ENCODE data around the gene RPAIN. TPM values are rescaled to one million over a fixed set of nuclear protein-coding genes. Genes with fewer than 3 reads are reported as not detected.

The RPAIN gene
- total RNA-seq, 4 donors from 2014 or later = 22.7 to 46.9 (median 43.8) TPM

DNA sequence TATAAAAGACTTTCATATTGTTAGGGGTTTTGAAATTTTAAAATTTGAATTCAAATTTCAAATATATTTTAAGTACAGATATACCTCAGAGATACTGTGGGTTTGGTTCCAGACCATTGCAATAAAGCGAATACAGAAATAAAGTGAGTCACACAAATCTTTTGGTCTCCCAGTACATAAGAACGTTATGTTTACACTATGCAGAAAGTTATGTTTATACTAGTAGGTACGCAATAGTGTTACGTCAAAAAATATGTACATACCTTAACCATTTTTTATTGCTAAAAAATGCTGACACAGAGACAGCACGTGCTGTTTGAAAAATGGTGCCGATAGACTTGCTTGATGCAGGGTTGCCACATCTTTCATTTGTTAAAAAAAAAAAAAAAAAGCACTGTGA is 20.2 kb upstream of the RPAIN start:
- no peaks in the 10 kb centered on the region for H3K27me3 ChIP-seq
- TF ChIP-seq POLR2A (IDR thresholded peaks at IDR 0.05) (no peak), EP300 (IDR thresholded peaks at IDR 0.05) (no peak), POLR2AphosphoS5 (IDR thresholded peaks at IDR 0.05) (no peak)
- TF ChIP-seq, protein P1, sequence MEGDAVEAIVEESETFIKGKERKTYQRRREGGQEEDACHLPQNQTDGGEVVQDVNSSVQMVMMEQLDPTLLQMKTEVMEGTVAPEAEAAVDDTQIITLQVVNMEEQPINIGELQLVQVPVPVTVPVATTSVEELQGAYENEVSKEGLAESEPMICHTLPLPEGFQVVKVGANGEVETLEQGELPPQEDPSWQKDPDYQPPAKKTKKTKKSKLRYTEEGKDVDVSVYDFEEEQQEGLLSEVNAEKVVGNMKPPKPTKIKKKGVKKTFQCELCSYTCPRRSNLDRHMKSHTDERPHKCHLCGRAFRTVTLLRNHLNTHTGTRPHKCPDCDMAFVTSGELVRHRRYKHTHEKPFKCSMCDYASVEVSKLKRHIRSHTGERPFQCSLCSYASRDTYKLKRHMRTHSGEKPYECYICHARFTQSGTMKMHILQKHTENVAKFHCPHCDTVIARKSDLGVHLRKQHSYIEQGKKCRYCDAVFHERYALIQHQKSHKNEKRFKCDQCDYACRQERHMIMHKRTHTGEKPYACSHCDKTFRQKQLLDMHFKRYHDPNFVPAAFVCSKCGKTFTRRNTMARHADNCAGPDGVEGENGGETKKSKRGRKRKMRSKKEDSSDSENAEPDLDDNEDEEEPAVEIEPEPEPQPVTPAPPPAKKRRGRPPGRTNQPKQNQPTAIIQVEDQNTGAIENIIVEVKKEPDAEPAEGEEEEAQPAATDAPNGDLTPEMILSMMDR (IDR thresholded peaks at IDR 0.05) = no peak

DNA sequence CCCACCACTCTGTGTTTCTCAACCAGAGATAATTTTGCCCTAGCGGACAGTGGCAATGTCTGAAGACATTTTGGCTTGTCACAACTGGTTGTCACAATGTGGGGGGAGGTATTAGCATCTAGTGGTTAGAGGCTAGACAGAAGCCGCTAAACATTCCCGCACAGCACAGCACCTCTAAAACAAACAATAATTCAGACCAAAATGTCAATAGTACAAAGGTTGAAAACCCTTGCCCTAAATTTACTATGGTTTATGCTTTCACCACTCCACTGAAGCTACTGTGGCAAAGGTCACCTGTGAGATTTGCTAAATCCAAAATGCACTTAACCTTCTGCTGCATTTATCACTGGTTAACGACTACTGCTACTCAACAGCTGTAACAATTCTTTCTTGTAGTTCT is 14.6 kb upstream of the RPAIN start:
- 82 to 94% methylated on average over 2 to 4 of the region's 4 CpGs for WGBS, 2 donors (ENCODE audit: low coverage in 1 of 2)
- no peak for ATAC-seq
- no peaks in the 10 kb centered on the region for H3K9me3 ChIP-seq
- peaks cover 11 to 100% of the 10 kb centered on the region in 2 donors for H3K36me3 ChIP-seq
- H3K27me3 ChIP-seq = no peaks in the 10 kb centered on the region
- H3K27ac ChIP-seq = no peak overlapping the region
- TF ChIP-seq, protein P1 (IDR thresholded peaks at IDR 0.05) = no peak
- TF ChIP-seq POLR2AphosphoS5 (IDR thresholded peaks at IDR 0.05) (no peak), EP300 (IDR thresholded peaks at IDR 0.05) (no peak), POLR2A (IDR thresholded peaks at IDR 0.05) (no peak)
- no peak overlapping the region for H3K4me3 ChIP-seq
- H3K4me1 ChIP-seq = no peaks in the 10 kb centered on the region

More for the DNA sequence above, 20.2 kb upstream of the RPAIN start:
- Histone ChIP-seq H3K4me1 (no peaks in the 10 kb centered on the region), H3K9me3 (no peaks in the 10 kb centered on the region), H3K4me3 (no peak overlapping the region), H3K27ac (no peak overlapping the region), H3K36me3 (peaks cover 0 to 98% of the 10 kb centered on the region in 2 donors)
- WGBS, 2 donors (ENCODE audit: low coverage in 1 of 2) = 72 to 85% methylated on average over 4 to 6 of the region's 6 CpGs
- ATAC-seq = no peak

DNA sequence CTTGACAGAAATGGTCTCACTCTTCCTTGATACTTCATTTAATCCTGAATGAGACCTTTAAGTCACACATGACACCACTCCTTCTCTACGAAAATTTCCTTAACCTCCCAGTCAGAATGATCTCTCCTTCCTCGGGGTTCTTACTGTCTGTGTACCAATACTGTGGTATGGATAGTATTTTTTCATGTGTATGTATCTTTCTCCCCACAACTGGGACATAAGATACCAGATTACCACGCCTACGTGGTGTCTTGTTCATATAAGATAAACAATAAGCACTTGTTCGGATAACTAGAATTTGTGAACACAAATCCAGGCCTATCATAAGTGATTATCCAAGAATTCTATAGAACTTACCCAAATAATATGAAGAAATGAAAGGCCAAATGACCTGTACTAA is 11.8 kb upstream of the RPAIN start:
- H3K9me3 ChIP-seq = no peaks in the 10 kb centered on the region
- H3K36me3 ChIP-seq = peaks cover 11 to 100% of the 10 kb centered on the region in 2 donors
- WGBS, 2 donors (ENCODE audit: low coverage in 1 of 2) = 80% methylated on average over 5 of the region's 5 CpGs
- H3K4me3 ChIP-seq = no peak overlapping the region
- H3K27me3 ChIP-seq = no peaks in the 10 kb centered on the region
- ATAC-seq = no peak
- H3K27ac ChIP-seq = no peak overlapping the region
- H3K4me1 ChIP-seq = no peaks in the 10 kb centered on the region
- TF ChIP-seq, protein P1 (IDR thresholded peaks at IDR 0.05) = no peak
- TF ChIP-seq EP300 (IDR thresholded peaks at IDR 0.05) = no peak
- TF ChIP-seq POLR2AphosphoS5 (IDR thresholded peaks at IDR 0.05) = no peak
- no peak for TF ChIP-seq POLR2A (IDR thresholded peaks at IDR 0.05)

DNA sequence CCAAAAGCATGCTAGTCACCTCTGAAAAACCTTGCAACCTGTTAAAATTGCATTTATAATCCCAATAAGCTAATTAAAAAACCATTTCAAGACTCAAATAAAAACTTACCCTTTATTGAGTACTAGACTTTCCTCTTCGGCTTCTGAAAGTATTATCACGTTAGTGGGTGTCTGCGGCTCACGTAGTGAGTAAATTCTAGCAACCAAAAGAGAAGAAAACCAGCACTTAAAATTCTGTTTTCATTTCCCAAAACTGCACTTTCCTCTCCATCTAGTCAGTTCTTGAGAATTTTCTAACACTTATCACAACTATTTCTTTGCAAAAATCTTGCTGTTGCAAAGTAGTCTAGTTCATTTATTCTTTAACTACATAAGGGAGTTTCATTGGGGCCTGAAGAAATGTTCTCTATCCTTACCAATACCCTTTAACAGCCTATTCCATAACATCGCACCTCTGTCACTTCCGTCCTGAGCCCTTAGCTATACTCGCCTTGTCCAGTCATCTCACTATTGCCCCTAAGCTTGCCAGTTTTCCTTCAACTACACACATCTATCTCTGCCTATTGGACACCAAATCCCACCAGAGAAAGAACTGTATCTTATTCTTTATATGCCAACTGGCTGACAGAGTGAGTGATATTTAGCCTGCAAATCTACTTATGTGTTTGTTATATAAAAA is 9.2 kb upstream of the RPAIN start:
- Histone ChIP-seq H3K27ac (no peak overlapping the region), H3K4me3 (no peak overlapping the region), H3K9me3 (no peaks in the 10 kb centered on the region), H3K4me1 (peaks cover 0 to 4% (median 0%) of the 10 kb centered on the region in 3 donors), H3K36me3 (peaks cover 11 to 99% of the 10 kb centered on the region in 2 donors), H3K27me3 (no peaks in the 10 kb centered on the region)
- 93 to 94% methylated on average over 7 of the region's 7 CpGs for WGBS, 2 donors (ENCODE audit: low coverage in 1 of 2)
- ATAC-seq = no peak
- TF ChIP-seq POLR2AphosphoS5 (IDR thresholded peaks at IDR 0.05) = no peak
- TF ChIP-seq, protein P1 (IDR thresholded peaks at IDR 0.05) = no peak
- TF ChIP-seq EP300 (IDR thresholded peaks at IDR 0.05) = no peak
- no peak for TF ChIP-seq POLR2A (IDR thresholded peaks at IDR 0.05)

DNA sequence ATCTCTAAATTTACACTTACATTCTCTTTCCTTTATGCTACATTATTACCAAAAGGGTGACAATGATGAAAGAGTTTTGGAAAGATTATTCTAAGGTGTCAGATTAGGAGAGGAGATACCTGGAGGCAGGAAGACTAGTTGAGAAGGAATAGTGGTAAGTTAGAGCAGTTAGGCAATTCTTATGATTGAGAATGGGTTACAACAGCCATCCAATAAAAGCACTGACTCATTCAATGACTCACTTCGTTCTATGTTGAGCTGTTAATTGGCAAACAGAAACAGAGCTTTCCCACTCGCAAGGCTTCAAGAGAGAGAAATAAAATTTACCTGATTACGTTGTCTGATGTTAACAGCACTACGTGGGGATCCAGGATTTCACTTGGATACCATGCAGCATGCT is 6.3 kb upstream of the RPAIN start:
- Histone ChIP-seq H3K27ac (no peak overlapping the region), H3K4me3 (no peak overlapping the region), H3K27me3 (no peaks in the 10 kb centered on the region), H3K4me1 (peaks cover 3 to 30% (median 12%) of the 10 kb centered on the region in 3 donors), H3K9me3 (no peaks in the 10 kb centered on the region), H3K36me3 (peaks cover under 1 to 89% of the 10 kb centered on the region in 2 donors)
- TF ChIP-seq, protein P1 (IDR thresholded peaks at IDR 0.05) = no peak
- no peak for TF ChIP-seq EP300 (IDR thresholded peaks at IDR 0.05)
- TF ChIP-seq POLR2A (IDR thresholded peaks at IDR 0.05) = no peak
- no peak for TF ChIP-seq POLR2AphosphoS5 (IDR thresholded peaks at IDR 0.05)
- peak; percentile 77 for ATAC-seq
- WGBS, 2 donors (ENCODE audit: low coverage in 1 of 2) = 30 to 38% methylated on average over 4 of the region's 4 CpGs

Data from gastroesophageal sphincter (tissue), 4 donors.